HEK293T (cell line): Measurements from ENCODE around the gene TBC1D22A.

Source experiments
- CTCF ChIA-PET: fragments of 350-600 bp; formaldehyde crosslinking; extraction: SDS; loops from one replicate; lab custom pipeline; 2021; ENCODE audit warnings: antibody characterized with exemption, inconsistent platforms; lab: Yijun Ruan, JAX
- POLR2A ChIA-PET: fragments of 350-600 bp; formaldehyde crosslinking; extraction: SDS; loops from one replicate; lab custom pipeline; 2020; ENCODE audit warnings: antibody characterized with exemption, inconsistent platforms; lab: Yijun Ruan, JAX
- DNase-seq: peaks from one replicate; pipeline ENCODE4 v3.0.0; 2012; ENCODE audit warnings: mixed read lengths; ENCODE audit errors: extremely low spot score
- ARNT ChIP-seq: fragments of 450-650 bp; IDR thresholded peaks from 2 replicates; pipeline ENCODE4 v1.6.1; 2017; ENCODE audit warnings: mild to moderate bottlenecking
- BHLHE40 ChIP-seq: fragments of 450-650 bp; IDR thresholded peaks from 2 replicates; pipeline ENCODE4 v1.6.1; 2016; ENCODE audit warnings: mild to moderate bottlenecking, moderate library complexity, borderline replicate concordance
- CTBP1 ChIP-seq: fragments of 450-650 bp; IDR thresholded peaks from 2 replicates; pipeline ENCODE4 v1.6.1; 2016; ENCODE audit warnings: borderline replicate concordance
- ELF4 ChIP-seq: fragments of 450-650 bp; IDR thresholded peaks from 2 replicates; pipeline ENCODE4 v1.6.1; 2017; ENCODE audit warnings: antibody characterized with exemption
- FOXA1 ChIP-seq: fragments of 450-650 bp; IDR thresholded peaks from 2 replicates; pipeline ENCODE4 v1.6.1; 2016; ENCODE audit warnings: mild to moderate bottlenecking
- FOXK2 ChIP-seq: fragments of 450-650 bp; IDR thresholded peaks from 2 replicates; pipeline ENCODE4 v1.6.1; 2016; ENCODE audit warnings: mild to moderate bottlenecking
- FOXM1 ChIP-seq: fragments of 450-650 bp; IDR thresholded peaks from 2 replicates; pipeline ENCODE4 v1.6.1; 2017; ENCODE audit warnings: mild to moderate bottlenecking, borderline replicate concordance
- HDGF ChIP-seq: fragments of 450-650 bp; IDR thresholded peaks from 2 replicates; pipeline ENCODE4 v1.6.1; 2017; ENCODE audit warnings: antibody characterized with exemption, borderline replicate concordance
- L3MBTL2 ChIP-seq: fragments of 450-650 bp; conservative IDR thresholded peaks from 2 replicates; pipeline ENCODE4 v1.6.1; 2016; ENCODE audit warnings: mild to moderate bottlenecking
- LEF1 ChIP-seq: fragments of 450-650 bp; IDR thresholded peaks from 2 replicates; pipeline ENCODE4 v1.6.1; 2017; ENCODE audit warnings: mild to moderate bottlenecking, borderline replicate concordance
- NFRKB ChIP-seq: fragments of 450-650 bp; IDR thresholded peaks from 2 replicates; pipeline ENCODE4 v1.6.1; 2016; ENCODE audit warnings: mild to moderate bottlenecking, moderate library complexity
- PKNOX1 ChIP-seq: fragments of 450-650 bp; IDR thresholded peaks from 2 replicates; pipeline ENCODE4 v1.6.1; 2016
- SP1 ChIP-seq: fragments of 450-650 bp; IDR thresholded peaks from 2 replicates; pipeline ENCODE4 v1.6.1; 2017
- SUZ12 ChIP-seq: fragments of 450-650 bp; IDR thresholded peaks from 2 replicates; pipeline ENCODE4 v1.6.1; 2016; ENCODE audit warnings: mild to moderate bottlenecking
- TARDBP ChIP-seq: fragments of 450-650 bp; IDR thresholded peaks from 2 replicates; pipeline ENCODE4 v1.6.1; 2016
- ZNF384 ChIP-seq: fragments of 450-650 bp; IDR thresholded peaks from 2 replicates; pipeline ENCODE4 v1.6.1; 2016

TBC1D22A gene

GRCh38 chr22:47019012-47019790 lies 256.8 kb downstream of the TBC1D22A start:
- ChIA-PET POLR2A (no interaction called here), CTCF (no interaction called here)
- DNase-seq, result no peak
- TF ChIP-seq LEF1 (no peak), FOXA1 (no peak), NFRKB (no peak), ZNF384 (no peak), BHLHE40 (no peak), ELF4 (no peak), CTBP1 (no peak), SP1 (no peak), FOXM1 (no peak), SUZ12 (no peak), ARNT (no peak)

- POLR2A ChIA-PET, result no interaction called here
- TF ChIP-seq HDGF (no peak), ELF4 (no peak), ZNF384 (no peak)
- DNase-seq, result no peak
- CTCF ChIA-PET, result interaction anchor here (0.7 kb wide), 1 partner anchor 10 kb away, joined by 3 read pairs; no protein-coding TSS in a partner anchor
Observed at GRCh38 chr22:47020166-47020565, 257.7 kb downstream of the TBC1D22A start.

- POLR2A ChIA-PET, result no interaction called here
- CTCF ChIA-PET, result no interaction called here
- DNase-seq, result no peak
- no peak for TF ChIP-seq LEF1
- no peak for TF ChIP-seq FOXA1
- TF ChIP-seq TARDBP, result no peak
- TF ChIP-seq L3MBTL2, result no peak
- TF ChIP-seq PKNOX1, result no peak
- TF ChIP-seq CTBP1, result no peak
- no peak for TF ChIP-seq NFRKB
- TF ChIP-seq ZNF384, result no peak
- TF ChIP-seq FOXK2, result no peak
- TF ChIP-seq ARNT, result no peak
- TF ChIP-seq FOXM1, result no peak
- TF ChIP-seq ELF4, result no peak
- no peak for TF ChIP-seq SUZ12
- no peak for TF ChIP-seq BHLHE40
- no peak for TF ChIP-seq HDGF
- no peak for TF ChIP-seq SP1
Observed at GRCh38 chr22:47021371-47022074, 259.1 kb downstream of the TBC1D22A start.

GRCh38 chr22:47022075-47022473 lies 259.6 kb downstream of the TBC1D22A start:
- TF ChIP-seq ARNT, result no peak
- POLR2A ChIA-PET, result no interaction called here
- CTCF ChIA-PET, result no interaction called here
- no peak for DNase-seq

GRCh38 chr22:47022475-47022874 lies 260.0 kb downstream of the TBC1D22A start:
- TF ChIP-seq SP1, result no peak
- TF ChIP-seq FOXM1, result no peak
- TF ChIP-seq FOXA1, result no peak
- no peak for TF ChIP-seq BHLHE40
- TF ChIP-seq TARDBP, result no peak
- TF ChIP-seq ZNF384, result no peak
- no peak for TF ChIP-seq L3MBTL2
- no peak for TF ChIP-seq SUZ12
- no peak for TF ChIP-seq CTBP1
- ChIA-PET POLR2A (no interaction called here), CTCF (no interaction called here)
- no peak for DNase-seq

GRCh38 chr22:47023871-47024270 lies 261.4 kb downstream of the TBC1D22A start:
- CTCF ChIA-PET, result no interaction called here
- no peak for DNase-seq
- TF ChIP-seq LEF1 (no peak), ELF4 (no peak), FOXA1 (no peak), BHLHE40 (no peak), HDGF (no peak), CTBP1 (no peak)
- POLR2A ChIA-PET, result no interaction called here

GRCh38 chr22:47027766-47028165 lies 265.3 kb downstream of the TBC1D22A start:
- CTCF ChIA-PET, result no interaction called here
- DNase-seq, result no peak
- POLR2A ChIA-PET, result no interaction called here
- no peak for TF ChIP-seq SUZ12
- TF ChIP-seq L3MBTL2, result no peak
- no peak for TF ChIP-seq ZNF384
- TF ChIP-seq TARDBP, result no peak
- TF ChIP-seq SP1, result no peak
- no peak for TF ChIP-seq PKNOX1
